ENCODE data around the gene TBXA2R.
"Not testable (repeated sequence)": the region's sequence is repeated elsewhere in the genome, so short reads cannot be mapped to it uniquely, and the experiment has no call there.

The TBXA2R gene

DNA sequence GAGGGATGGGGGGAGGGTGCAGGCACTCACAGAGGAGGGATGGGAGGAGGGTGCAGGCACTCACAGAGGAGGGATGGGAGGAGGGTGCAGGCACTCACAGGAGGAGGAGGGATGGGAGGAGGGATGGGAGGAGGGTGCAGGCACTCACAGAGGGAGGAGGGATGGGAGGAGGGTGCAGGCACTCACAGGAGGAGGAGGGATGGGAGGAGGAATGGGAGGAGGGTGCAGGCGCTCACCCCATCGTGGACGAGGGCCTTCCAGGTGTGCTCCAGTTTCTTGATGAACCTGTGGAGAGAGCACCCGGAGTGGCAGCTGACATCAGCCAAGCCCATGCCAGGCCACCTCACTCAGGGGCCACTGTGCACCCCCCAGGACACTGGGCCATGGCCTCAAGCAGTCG, 40.4 kb upstream of the TBXA2R start:
- not testable (repeated sequence) for H3K9ac ChIP-seq (ENCODE audit: low read depth in 1 of 2, low read length in 2 of 2); H3K27me3 ChIP-seq (ENCODE audit: control insufficient read depth in 1 of 2, insufficient read depth in 2 of 2, low read length in 2 of 2); H3K4me3 ChIP-seq (ENCODE audit: low read depth in 1 of 2, low read length in 2 of 2); H3K27ac ChIP-seq (ENCODE audit: low read depth, low read length); H3K9me3 ChIP-seq (ENCODE audit: control insufficient read depth in 1 of 2, low read length in 2 of 2); H3K4me1 ChIP-seq (ENCODE audit: control insufficient read depth in 1 of 2, insufficient read depth in 2 of 2, low read length in 2 of 2)
- peaks cover under 1 to 34% of the 10 kb centered on the region in 2 donors for H3K36me3 ChIP-seq (ENCODE audit: control insufficient read depth in 1 of 2, insufficient read depth in 2 of 2, low read length in 2 of 2)

DNA sequence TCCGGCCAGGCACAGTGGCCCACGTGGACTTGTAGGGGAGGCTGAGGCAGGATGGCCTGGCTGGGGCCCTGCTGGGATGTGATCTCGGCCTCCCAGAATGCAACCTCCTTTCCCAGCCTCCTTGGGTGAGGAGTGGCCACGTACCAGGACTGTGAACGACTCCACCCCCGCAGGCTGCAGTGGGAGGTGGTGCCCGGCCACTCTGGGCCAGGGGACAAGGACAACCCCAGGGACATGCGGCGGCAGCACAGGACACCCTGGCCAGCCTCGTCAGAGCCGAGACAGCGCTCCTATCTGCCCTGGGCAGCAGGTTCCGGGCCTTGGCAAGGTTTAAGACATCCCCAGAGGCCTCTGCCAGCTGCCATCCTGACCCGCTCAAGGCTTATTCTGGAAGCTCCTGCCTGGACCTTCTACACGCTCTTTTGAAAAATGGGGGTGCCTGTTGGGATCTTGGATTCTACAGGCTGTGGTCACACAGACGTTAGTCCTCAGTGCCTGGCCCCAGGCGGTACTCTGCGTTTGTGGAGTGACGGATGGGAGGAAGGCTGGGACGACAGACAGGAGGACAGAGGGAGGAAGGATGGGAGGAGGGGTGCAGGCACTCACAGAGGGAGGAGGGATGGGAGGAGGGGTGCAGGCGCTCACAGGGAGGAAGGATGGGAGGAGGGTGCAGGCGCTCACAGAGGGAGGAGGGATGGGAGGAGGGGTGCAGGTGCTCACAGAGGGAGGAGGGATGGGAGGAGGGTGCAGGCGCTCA, 39.8 kb upstream of the TBXA2R start:
- no peak overlapping the region for H3K27ac ChIP-seq (ENCODE audit: low read depth, low read length)
- H3K9me3 ChIP-seq (ENCODE audit: control insufficient read depth in 1 of 2, low read length in 2 of 2): no peaks in the 10 kb centered on the region
- peaks cover 0 to 34% of the 10 kb centered on the region in 2 donors for H3K36me3 ChIP-seq (ENCODE audit: control insufficient read depth in 1 of 2, insufficient read depth in 2 of 2, low read length in 2 of 2)
- H3K4me3 ChIP-seq (ENCODE audit: low read depth in 1 of 2, low read length in 2 of 2): no peak overlapping the region
- no peaks in the 10 kb centered on the region for H3K4me1 ChIP-seq (ENCODE audit: control insufficient read depth in 1 of 2, insufficient read depth in 2 of 2, low read length in 2 of 2)
- H3K9ac ChIP-seq (ENCODE audit: low read depth in 1 of 2, low read length in 2 of 2): no peak overlapping the region
- no peaks in the 10 kb centered on the region for H3K27me3 ChIP-seq (ENCODE audit: control insufficient read depth in 1 of 2, insufficient read depth in 2 of 2, low read length in 2 of 2)

DNA sequence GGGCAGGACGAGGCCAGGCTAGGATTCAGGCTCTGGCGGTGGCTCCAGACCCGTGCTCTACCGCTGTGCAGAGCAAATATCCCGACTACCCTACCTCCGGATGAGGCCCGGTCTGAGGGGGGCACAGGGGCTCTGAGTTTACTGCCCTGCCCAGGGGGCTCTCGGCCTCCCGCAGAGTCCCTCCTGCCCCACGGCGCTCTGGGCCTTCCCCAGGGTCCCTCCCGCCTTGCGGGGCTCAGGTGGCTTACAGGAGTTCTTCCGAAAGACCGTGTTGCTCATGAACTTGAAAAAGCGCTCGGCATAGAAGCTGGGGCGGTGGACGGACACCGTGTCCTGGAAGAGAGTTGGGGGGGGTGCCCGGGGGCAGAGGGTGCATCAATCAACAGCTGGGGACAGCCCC, 39.1 kb upstream of the TBXA2R start:
- Histone ChIP-seq H3K9ac (ENCODE audit: low read depth in 1 of 2, low read length in 2 of 2) (no peak overlapping the region), H3K36me3 (ENCODE audit: control insufficient read depth in 1 of 2, insufficient read depth in 2 of 2, low read length in 2 of 2) (peaks cover 0 to 32% of the 10 kb centered on the region in 2 donors), H3K27me3 (ENCODE audit: control insufficient read depth in 1 of 2, insufficient read depth in 2 of 2, low read length in 2 of 2) (no peaks in the 10 kb centered on the region), H3K27ac (ENCODE audit: low read depth, low read length) (no peak overlapping the region), H3K4me3 (ENCODE audit: low read depth in 1 of 2, low read length in 2 of 2) (no peak overlapping the region), H3K4me1 (ENCODE audit: control insufficient read depth in 1 of 2, insufficient read depth in 2 of 2, low read length in 2 of 2) (no peaks in the 10 kb centered on the region), H3K9me3 (ENCODE audit: control insufficient read depth in 1 of 2, low read length in 2 of 2) (no peaks in the 10 kb centered on the region)

DNA sequence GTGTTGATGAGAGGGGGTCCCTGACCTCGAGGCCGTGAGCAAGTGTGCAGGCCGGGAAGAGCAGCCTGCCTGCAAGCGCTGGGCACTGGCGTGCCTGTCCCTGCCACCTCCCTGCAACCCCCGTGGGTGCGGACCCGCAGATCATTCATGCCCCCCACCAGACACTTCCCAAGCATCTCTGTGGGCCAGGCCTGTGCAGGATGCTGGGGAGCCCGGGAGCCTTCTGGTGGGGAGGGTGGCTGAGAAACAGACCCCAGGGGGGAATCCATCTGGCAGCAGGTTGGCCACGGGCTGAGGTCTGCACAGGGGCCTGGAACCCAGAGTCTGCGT, 38.4 kb upstream of the TBXA2R start:
- H3K27me3 ChIP-seq (ENCODE audit: control insufficient read depth in 1 of 2, insufficient read depth in 2 of 2, low read length in 2 of 2): no peaks in the 10 kb centered on the region
- no peak overlapping the region for H3K9ac ChIP-seq (ENCODE audit: low read depth in 1 of 2, low read length in 2 of 2)
- no peak overlapping the region for H3K27ac ChIP-seq (ENCODE audit: low read depth, low read length)
- H3K36me3 ChIP-seq (ENCODE audit: control insufficient read depth in 1 of 2, insufficient read depth in 2 of 2, low read length in 2 of 2): peaks cover 0 to 31% of the 10 kb centered on the region in 2 donors
- H3K4me1 ChIP-seq (ENCODE audit: control insufficient read depth in 1 of 2, insufficient read depth in 2 of 2, low read length in 2 of 2): no peaks in the 10 kb centered on the region
- no peaks in the 10 kb centered on the region for H3K9me3 ChIP-seq (ENCODE audit: control insufficient read depth in 1 of 2, low read length in 2 of 2)
- no peak overlapping the region for H3K4me3 ChIP-seq (ENCODE audit: low read depth in 1 of 2, low read length in 2 of 2)

DNA sequence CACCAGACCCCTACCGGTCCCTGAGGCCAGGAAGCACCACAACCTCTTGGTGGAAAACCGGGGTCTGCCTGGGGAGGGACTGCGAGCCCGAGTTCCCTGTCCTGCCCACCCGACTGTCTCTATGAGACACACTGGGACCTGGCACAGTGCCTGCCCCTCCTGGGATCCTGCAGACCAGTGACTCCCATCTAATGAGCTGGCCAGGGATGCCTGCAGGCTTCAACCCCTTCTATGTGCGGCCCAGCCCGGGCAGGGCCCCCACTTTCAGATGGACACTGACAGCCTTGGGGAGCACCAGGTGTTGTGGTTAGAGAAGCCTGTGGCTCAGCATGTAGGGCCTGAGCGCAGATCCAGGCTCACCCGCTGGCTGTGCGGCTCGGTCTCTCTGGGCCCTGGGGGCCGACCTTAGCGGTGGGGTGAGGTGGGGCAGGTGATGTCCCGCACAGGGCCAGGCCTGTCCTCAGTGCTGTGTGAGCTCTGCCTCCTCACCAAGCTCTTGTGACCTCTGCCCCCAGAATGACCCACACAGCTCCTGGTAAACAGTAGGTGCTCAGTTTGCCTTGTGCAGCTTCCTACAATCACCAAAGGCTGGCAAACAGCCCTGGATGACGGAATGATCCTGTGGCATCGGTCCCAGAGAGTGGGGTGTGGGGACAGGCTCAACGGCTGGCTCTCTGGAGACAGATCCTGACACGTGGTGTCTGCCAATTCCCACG, 37.8 kb upstream of the TBXA2R start:
- H3K9me3 ChIP-seq (ENCODE audit: control insufficient read depth in 1 of 2, low read length in 2 of 2): no peaks in the 10 kb centered on the region
- H3K4me1 ChIP-seq (ENCODE audit: control insufficient read depth in 1 of 2, insufficient read depth in 2 of 2, low read length in 2 of 2): no peaks in the 10 kb centered on the region
- no peak overlapping the region for H3K4me3 ChIP-seq (ENCODE audit: low read depth in 1 of 2, low read length in 2 of 2)
- H3K9ac ChIP-seq (ENCODE audit: low read depth in 1 of 2, low read length in 2 of 2): no peak overlapping the region
- H3K36me3 ChIP-seq (ENCODE audit: control insufficient read depth in 1 of 2, insufficient read depth in 2 of 2, low read length in 2 of 2): peaks cover 4 to 31% of the 10 kb centered on the region in 2 donors
- H3K27ac ChIP-seq (ENCODE audit: low read depth, low read length): no peak overlapping the region
- no peaks in the 10 kb centered on the region for H3K27me3 ChIP-seq (ENCODE audit: control insufficient read depth in 1 of 2, insufficient read depth in 2 of 2, low read length in 2 of 2)

DNA sequence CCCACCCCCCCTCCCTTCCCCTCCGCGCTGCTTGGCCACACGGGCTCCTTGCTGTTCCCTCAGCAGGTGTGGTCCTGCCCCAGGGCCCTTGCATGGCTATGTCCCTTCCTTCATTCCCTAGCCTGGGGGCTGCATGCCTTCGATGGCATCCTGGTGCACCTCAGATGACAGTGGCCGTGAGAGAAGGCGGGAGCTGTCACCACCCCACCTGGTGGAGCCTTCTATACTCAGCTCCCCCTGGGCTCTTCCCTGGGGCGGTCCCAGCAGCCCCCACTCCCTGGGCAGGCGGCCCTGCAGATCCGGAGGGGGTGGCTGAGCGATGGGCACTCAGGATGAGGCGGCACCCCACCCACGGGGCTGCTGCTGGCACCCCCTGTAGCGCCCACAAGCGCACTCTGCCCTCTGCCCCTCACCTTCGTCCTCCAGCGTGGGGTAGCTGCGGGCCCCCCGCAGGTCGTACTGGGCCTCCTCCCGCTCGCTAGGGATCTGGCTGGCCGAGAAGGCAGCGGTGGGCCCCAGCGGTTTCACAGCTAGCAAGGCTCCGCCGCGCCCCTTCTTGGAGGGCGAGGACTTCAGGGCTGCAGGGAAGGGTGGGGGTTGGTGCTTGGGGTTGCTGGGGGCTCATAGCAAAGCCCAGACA, 37.1 kb upstream of the TBXA2R start:
- no peak overlapping the region for H3K4me3 ChIP-seq (ENCODE audit: low read depth in 1 of 2, low read length in 2 of 2)
- no peaks in the 10 kb centered on the region for H3K27me3 ChIP-seq (ENCODE audit: control insufficient read depth in 1 of 2, insufficient read depth in 2 of 2, low read length in 2 of 2)
- peaks cover 4 to 38% of the 10 kb centered on the region in 2 donors for H3K36me3 ChIP-seq (ENCODE audit: control insufficient read depth in 1 of 2, insufficient read depth in 2 of 2, low read length in 2 of 2)
- no peaks in the 10 kb centered on the region for H3K9me3 ChIP-seq (ENCODE audit: control insufficient read depth in 1 of 2, low read length in 2 of 2)
- no peaks in the 10 kb centered on the region for H3K4me1 ChIP-seq (ENCODE audit: control insufficient read depth in 1 of 2, insufficient read depth in 2 of 2, low read length in 2 of 2)
- H3K27ac ChIP-seq (ENCODE audit: low read depth, low read length): no peak overlapping the region
- no peak overlapping the region for H3K9ac ChIP-seq (ENCODE audit: low read depth in 1 of 2, low read length in 2 of 2)

DNA sequence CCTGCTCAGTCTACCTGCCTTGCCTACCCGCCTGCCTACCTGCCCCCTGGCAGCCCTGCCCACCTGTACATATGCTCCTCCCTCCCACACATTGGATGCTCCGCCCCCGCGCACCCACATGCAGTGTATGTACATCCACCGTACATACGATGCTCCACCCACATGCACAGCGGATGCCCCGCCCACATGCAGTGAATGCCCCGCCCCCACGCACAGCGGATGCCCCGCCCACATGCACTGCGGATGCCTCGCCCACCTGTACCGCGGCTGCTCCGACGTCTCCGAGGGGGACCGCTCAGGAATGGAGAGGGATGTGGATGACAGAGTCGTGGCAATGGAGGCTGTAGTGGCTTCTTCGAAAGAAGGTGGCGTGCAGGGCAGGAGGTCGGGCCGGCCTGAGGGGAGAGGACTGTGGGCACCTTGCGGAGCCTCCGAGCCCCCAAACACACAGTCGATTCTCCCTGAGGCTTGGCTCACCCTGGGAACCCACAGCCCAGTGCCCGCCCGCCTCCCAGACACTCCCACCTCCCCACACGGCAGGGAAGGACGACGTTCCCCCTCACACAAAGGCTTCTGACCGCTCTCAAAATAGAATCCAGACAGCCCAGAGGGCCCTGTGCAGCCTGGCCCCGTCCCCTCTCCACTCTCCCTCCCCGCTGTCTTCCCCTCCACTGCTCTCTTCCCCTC, 36.5 kb upstream of the TBXA2R start:
- no peak overlapping the region for H3K9ac ChIP-seq (ENCODE audit: low read depth in 1 of 2, low read length in 2 of 2)
- H3K4me3 ChIP-seq (ENCODE audit: low read depth in 1 of 2, low read length in 2 of 2): no peak overlapping the region
- H3K36me3 ChIP-seq (ENCODE audit: control insufficient read depth in 1 of 2, insufficient read depth in 2 of 2, low read length in 2 of 2): peaks cover 4 to 45% of the 10 kb centered on the region in 2 donors
- no peak overlapping the region for H3K27ac ChIP-seq (ENCODE audit: low read depth, low read length)
- no peaks in the 10 kb centered on the region for H3K9me3 ChIP-seq (ENCODE audit: control insufficient read depth in 1 of 2, low read length in 2 of 2)
- no peaks in the 10 kb centered on the region for H3K4me1 ChIP-seq (ENCODE audit: control insufficient read depth in 1 of 2, insufficient read depth in 2 of 2, low read length in 2 of 2)
- no peaks in the 10 kb centered on the region for H3K27me3 ChIP-seq (ENCODE audit: control insufficient read depth in 1 of 2, insufficient read depth in 2 of 2, low read length in 2 of 2)

DNA sequence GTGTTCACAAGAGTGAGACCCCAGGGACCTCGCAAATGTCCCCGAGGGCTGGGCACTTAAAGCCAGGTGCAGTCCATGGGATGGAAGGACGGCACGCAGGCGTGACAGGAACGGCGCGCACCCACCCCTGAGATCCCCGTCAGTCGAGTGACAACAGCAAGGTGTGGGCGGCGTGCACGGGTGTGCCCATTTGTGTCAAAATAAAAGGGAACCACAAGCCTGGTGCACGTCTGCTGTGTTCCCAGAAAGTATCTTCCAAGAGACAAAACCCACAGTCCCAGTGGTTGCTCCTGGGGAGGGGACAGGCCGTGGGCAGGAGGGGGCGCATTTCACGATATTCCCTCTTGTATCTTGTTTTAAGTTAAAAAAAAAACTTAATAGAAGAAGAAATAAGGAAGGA, 35.6 kb upstream of the TBXA2R start:
- H3K9me3 ChIP-seq (ENCODE audit: control insufficient read depth in 1 of 2, low read length in 2 of 2): no peaks in the 10 kb centered on the region
- H3K4me3 ChIP-seq (ENCODE audit: low read depth in 1 of 2, low read length in 2 of 2): no peak overlapping the region
- peaks cover 4 to 45% of the 10 kb centered on the region in 2 donors for H3K36me3 ChIP-seq (ENCODE audit: control insufficient read depth in 1 of 2, insufficient read depth in 2 of 2, low read length in 2 of 2)
- H3K27ac ChIP-seq (ENCODE audit: low read depth, low read length): no peak overlapping the region
- no peaks in the 10 kb centered on the region for H3K27me3 ChIP-seq (ENCODE audit: control insufficient read depth in 1 of 2, insufficient read depth in 2 of 2, low read length in 2 of 2)
- no peak overlapping the region for H3K9ac ChIP-seq (ENCODE audit: low read depth in 1 of 2, low read length in 2 of 2)
- no peaks in the 10 kb centered on the region for H3K4me1 ChIP-seq (ENCODE audit: control insufficient read depth in 1 of 2, insufficient read depth in 2 of 2, low read length in 2 of 2)

DNA sequence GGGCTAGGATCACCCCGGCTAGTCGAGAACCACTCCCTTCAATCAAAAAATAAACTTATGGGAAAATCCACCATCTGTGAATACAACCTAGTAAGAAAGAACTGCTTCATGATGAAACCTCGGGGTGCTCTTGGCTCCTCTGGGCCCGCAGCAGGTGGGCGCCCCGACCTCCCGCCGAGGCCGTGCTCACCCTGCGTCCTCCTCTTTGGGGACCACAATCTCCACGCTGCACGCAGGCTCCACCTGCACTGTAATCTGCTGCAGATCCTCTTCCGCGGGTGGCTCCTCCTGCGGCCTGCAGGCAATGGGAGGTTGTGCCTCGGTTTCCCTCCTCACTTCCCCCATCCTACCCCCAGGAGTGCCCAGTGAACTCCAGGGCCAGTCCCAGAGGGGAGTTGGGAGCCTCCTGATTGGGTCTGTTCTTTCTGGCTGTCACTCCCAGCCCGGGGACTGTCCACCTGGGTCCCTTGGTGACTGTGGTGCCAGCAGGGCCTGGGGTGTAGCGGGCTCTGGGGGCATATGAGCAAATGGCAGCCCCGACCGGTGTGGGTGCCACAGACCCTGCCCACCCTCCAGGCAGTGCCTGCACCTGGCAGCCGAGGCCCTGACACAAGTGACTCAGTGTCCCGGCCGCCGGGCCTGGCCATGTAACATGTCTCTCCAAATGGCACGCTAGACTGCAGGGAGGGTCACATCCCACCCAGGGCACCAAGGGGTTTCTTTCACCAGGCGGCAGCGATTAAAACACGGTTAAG, 35.0 kb upstream of the TBXA2R start:
- no peak overlapping the region for H3K4me3 ChIP-seq (ENCODE audit: low read depth in 1 of 2, low read length in 2 of 2)
- peaks cover 4 to 47% of the 10 kb centered on the region in 2 donors for H3K36me3 ChIP-seq (ENCODE audit: control insufficient read depth in 1 of 2, insufficient read depth in 2 of 2, low read length in 2 of 2)
- H3K27ac ChIP-seq (ENCODE audit: low read depth, low read length): no peak overlapping the region
- H3K9me3 ChIP-seq (ENCODE audit: control insufficient read depth in 1 of 2, low read length in 2 of 2): no peaks in the 10 kb centered on the region
- no peak overlapping the region for H3K9ac ChIP-seq (ENCODE audit: low read depth in 1 of 2, low read length in 2 of 2)
- H3K27me3 ChIP-seq (ENCODE audit: control insufficient read depth in 1 of 2, insufficient read depth in 2 of 2, low read length in 2 of 2): no peaks in the 10 kb centered on the region
- H3K4me1 ChIP-seq (ENCODE audit: control insufficient read depth in 1 of 2, insufficient read depth in 2 of 2, low read length in 2 of 2): no peaks in the 10 kb centered on the region
